Measurements from ENCODE around the gene ZNF142.

GRCh38 chr2:218703341-218703740 is 43.9 kb upstream of the ZNF142 start:
- TF ChIP-seq HOXB6 (CRISPR knock-in tag; IDR thresholded peaks at IDR 0.05; ENCODE audit: borderline replicate concordance) (no peak), ATF1 (CRISPR knock-in tag; IDR thresholded peaks at IDR 0.05) (no peak), ATF1 (tag; IDR thresholded peaks at IDR 0.05) (no peak), TEAD1 (CRISPR knock-in tag; IDR thresholded peaks at IDR 0.05) (no peak), CTCF (IDR thresholded peaks at IDR 0.05 in 2 of 3, conservative IDR thresholded peaks at IDR 0.05 in 1 of 3; ENCODE audit: insufficient read depth in 2 of 3, low read depth in 1 of 3, low read length in 3 of 3) (no peak), EZH2 (IDR thresholded peaks at IDR 0.05; ENCODE audit: borderline replicate concordance, low read depth, low read length) (no peak), SAFB2 (IDR thresholded peaks at IDR 0.05; ENCODE audit: borderline replicate concordance, low read depth, low read length, severe bottlenecking) (no peak), TARDBP (IDR thresholded peaks at IDR 0.05) (no peak), NCOR1 (IDR thresholded peaks at IDR 0.05) (no peak), TFE3 (CRISPR knock-in tag; IDR thresholded peaks at IDR 0.05) (no peak)

Measured in K562 (cell line).